GM21526 (cell line): ENCODE results near the gene CLK4.

Experiments used
- ATAC-seq: cut with Tn5 transposase; IDR thresholded peaks from one replicate; pipeline ENCODE4 v1.9.1; 2021; ENCODE audit warnings: moderate library complexity; ENCODE audit not compliant: unreplicated experiment, low FRiP score

CLK4 gene

GRCh38 chr5:178560911-178561310, 65.9 kb downstream of the CLK4 start:
- no peak for ATAC-seq

- no peak for ATAC-seq
These were observed 69.4 kb downstream of the CLK4 start for GRCh38 chr5:178557416-178557815.

- ATAC-seq = no peak
These were observed 71.1 kb downstream of the CLK4 start for GRCh38 chr5:178555771-178556211.

GRCh38 chr5:178555005-178555404, 71.8 kb downstream of the CLK4 start:
- no peak for ATAC-seq

GRCh38 chr5:178554311-178554710, 72.5 kb downstream of the CLK4 start:
- no peak for ATAC-seq

GRCh38 chr5:178553517-178553916, 73.3 kb downstream of the CLK4 start:
- ATAC-seq = no peak
